GM21825 (cell line): ENCODE data around the gene TRMT2A.

ENCODE experiments used
- ATAC-seq: cut with Tn5 transposase; IDR thresholded peaks from one replicate; pipeline ENCODE4 v1.9.1; 2021; ENCODE audit warnings: mild to moderate bottlenecking, moderate library complexity; ENCODE audit not compliant: unreplicated experiment

The TRMT2A gene

DNA sequence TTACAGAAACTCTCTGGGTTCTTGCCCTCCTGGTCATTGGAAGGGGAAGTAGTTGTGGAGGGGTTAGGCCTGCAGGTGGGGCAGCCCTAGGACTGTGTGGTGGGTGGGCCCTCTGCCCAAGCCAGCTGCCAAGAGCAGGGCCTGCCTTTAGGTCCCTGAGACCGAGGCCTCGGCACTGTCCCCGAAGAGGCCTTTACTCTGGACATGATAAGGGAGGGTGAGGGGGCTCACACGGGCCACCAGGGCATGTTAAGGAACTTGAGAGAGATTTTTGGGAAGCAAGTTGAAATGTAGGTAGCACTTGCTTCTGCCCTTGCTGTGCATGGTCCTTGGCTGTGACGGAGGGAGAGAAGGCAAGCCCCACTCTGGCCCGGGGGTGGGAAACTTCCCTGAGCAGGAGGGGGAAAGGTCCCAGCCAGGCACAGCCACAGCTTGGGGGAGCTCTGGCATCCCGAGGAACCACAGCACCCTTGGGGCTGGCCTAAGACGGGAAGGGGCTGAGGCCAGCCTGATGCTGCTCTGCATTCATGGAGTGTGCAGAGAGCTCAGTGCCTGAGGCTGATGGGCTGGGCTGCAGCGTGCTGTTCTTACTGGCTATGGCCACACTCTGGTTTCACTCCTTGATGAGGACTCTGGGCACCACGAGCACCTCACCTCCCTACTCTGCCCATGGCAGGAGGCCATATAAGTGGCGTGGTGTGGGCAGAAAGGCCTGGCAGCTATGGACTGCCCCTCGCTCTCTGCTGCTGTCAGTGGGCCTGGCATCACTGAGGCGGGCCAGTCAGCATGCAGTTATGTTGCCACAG, 8.9 kb downstream of the TRMT2A start:
- ATAC-seq: no peak

DNA sequence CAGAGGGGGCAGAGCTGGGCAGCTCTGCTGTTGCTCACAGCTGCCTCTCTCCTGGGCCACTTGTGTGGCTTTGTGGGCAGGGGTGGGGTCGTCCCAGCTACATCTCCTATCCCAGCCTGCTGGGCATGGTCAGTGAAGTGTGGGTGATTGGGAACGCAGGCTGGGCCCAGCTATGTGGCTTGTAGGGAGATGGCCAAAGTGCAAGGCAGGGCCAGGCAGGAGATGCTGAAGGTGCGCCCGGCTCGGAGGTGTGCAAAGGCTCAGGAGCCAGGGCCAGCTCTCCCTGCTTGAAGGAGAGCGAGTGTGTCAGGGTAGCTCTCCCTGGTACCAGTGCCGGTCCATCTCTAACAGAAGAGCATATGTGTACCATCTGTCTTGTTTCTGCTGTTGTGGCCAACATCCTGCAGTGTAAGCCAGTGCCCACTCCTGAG, 9.5 kb downstream of the TRMT2A start:
- ATAC-seq: no peak

DNA sequence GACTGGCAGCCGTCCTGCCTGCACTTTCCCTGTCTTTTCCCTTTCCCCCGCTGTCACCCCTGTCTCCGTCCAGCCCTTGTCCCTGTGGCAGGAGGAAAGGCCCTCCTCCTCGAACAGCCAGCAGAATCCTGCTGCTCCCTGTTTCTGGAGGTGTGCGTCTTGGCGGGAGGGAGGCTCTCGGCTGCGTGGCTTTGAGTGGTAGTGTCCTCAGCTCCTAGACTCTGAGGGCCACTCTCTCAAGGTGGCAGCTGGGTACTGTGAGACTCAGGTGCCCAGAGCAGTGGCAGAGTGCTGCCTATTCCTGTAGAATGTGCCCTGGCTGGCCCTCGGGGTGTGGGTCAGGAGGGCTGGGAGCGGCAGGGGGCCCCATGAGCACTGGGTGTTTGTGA, 10.2 kb downstream of the TRMT2A start:
- no peak for ATAC-seq

DNA sequence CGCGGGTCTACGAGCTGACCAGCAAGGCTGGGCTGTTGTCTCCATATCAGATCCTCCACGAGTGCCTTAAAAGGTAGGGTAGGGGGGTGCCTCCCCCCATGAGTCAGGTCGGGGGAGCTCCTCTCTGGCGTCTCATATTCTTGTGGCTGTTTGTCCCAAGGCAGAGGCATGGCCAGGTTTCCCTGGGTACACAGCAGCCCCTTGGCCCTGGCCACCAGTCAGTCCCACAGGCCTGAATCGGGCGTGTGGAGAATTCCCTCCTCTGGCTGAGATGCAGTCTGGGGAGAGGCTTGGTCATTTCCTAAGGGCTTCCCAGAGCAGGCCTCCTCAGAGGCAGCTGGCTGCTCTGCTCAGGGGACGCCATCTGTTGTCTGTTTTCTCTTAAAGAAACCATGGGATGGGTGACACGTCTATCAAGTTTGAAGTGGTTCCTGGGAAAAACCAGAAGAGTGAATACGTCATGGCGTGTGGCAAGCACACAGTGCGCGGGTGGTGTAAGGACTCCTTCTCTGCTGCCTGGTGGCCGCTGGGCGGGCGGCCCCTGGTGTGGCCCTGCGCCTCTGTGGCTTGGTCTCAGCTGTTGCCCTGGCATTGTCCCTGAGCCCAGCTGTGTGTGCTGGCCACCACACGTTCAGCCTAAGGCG, 10.7 kb downstream of the TRMT2A start:
- ATAC-seq: no peak

- ATAC-seq: no peak
These were observed 11.4 kb downstream of the TRMT2A start for GRCh38 chr22:20105456-20106204.

- ATAC-seq: no peak
These were observed 14.7 kb downstream of the TRMT2A start for GRCh38 chr22:20102203-20102780.

DNA sequence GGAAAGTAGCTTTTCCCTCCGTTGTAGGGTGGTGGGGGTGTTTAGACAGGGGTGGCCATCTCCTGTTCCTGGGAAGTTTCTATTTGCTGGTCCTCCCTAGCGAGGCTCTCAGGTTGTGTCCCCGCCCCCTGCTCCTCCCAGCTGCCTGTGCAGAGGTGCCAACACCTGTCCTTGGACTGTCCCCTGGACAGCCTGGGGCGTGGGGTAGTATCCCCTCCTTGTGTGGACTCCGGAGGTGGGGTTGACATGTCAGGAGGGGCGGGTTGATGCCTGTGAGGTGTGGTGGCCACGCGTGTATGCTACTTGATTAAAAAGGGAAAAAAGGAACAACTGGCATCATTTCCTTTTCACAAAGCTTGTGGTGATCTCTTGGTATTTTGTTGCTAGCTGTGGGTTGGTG, 15.4 kb downstream of the TRMT2A start:
- ATAC-seq: no peak

- ATAC-seq: no peak
These were observed 17.8 kb downstream of the TRMT2A start for GRCh38 chr22:20099099-20099711.

GRCh38 chr22:20096574-20097420, 20.2 kb downstream of the TRMT2A start:
- ATAC-seq: no peak

- ATAC-seq: no peak
These were observed 21.5 kb downstream of the TRMT2A start for GRCh38 chr22:20095521-20095920.

- no peak for ATAC-seq
These were observed 22.7 kb downstream of the TRMT2A start for GRCh38 chr22:20094197-20094807.

DNA sequence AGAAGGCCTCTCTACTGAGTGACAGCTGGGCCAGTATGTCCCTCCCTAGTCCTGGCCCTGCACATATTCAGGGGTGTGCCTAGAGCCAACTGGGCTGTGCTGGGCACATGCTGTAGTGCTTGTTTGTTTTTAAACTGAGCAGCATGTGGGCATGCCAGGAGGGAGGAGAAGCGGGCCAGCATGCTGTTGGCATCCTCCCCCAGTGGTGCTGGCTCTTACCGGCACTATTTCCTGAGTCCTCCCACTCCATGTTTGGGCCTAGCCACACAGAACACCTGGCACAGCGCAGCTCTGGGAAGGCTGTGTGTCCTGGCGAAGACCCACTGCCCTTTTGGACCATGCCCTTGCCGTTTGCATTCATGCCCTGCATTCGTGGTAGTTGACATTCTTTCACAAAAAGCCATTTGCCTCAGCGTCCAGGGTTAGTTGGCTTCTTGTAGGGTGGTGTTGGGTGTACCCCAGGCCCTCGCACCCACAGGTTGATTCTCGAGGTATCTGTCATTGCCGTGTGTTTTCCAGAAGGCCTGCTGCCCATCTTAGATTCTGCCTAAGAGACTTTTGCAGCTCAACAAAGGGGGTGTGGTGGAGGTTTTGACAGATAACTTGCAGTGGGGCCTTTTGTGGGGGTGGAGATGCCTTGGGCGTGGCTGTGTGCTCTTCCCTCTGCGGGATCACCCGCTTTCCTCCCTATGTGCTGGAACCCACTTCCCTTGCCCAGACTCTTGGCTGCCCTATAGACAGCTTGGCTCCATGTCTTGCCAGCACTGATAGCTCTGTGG, 23.4 kb downstream of the TRMT2A start:
- no peak for ATAC-seq

DNA sequence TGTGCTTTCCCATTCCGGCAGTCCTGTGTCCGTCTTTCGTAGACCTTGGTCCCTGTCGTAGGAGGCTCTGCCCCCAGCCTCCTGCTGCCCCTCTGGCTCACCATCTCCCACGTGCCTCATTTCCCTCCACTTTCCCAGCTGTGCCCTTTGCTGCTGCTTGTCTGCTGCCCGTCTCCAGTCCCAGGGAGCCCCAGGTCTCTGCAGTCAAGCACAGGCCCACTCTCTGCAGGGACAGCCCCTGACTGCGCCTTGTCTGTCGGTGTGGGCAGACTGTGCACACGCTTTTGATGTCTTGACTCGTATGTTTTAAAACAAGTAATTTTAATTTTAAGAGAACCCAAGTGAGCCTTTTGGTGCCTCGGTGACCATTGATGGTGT, 24.6 kb downstream of the TRMT2A start:
- ATAC-seq: no peak

GRCh38 chr22:20091690-20092476, 25.1 kb downstream of the TRMT2A start:
- no peak for ATAC-seq

DNA sequence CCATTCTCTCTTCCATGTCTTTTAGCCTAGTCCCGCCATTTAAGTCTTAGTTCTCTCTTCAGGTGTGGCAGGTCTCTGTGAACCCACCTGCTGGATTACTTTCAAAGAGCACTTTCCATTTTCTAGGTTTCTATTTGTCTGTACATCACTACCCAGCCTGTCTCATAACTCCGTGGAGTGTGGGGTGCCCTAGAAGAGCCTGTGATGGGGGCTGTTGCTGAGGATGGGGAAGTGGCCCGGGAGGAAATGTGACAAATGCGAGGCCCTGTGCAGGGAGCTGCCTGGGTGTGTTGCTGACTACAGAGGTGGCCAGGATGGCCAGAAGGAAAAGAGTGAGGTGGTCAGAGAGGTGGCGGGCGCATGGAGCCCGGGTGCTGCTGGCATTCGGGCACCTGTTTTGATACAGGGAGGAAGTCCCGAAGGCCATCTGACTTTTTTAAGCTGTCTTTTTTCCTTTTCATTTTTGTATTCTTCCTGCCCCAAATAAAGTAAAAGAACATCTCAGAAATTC, 26.2 kb downstream of the TRMT2A start:
- ATAC-seq: no peak

DNA sequence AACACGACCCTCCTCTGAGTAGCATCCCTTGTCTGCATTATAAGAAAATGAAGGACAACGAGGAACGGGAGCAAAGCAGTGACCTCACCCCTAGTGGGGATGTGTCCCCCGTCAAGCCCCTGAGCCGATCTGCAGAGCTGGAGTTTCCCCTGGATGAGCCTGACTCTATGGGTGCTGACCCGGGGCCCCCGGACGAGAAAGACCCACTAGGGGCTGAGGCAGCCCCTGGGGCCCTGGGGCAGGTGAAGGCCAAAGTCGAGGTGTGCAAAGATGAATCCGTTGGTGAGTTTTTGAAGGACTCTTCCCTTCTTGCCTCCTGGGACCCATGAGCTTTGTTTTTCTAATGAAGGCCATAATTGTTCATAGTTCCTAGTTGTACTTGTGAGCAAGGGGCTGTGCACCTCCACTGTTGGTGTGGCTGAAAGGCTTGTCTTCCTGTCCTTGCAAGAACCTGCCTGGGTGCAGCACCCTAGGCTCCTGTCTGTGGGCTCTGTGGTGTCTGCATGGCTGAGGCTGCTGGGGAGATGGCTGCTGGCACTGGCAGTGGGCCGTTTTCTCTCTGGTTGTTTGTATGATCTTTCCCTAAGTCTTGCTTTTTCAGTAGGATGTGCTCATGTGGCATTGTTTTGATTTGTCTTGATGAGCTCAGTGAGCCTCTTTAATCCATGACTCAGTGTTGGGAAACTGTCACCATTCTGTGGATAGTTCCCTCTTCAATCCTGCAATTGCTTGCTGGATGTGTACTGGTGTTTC, 26.9 kb downstream of the TRMT2A start:
- no peak for ATAC-seq
